Duodenal mucosa (tissue), 2 donors: Measurements from ENCODE around the gene MACROD2.

Experiments
- H3K27ac ChIP-seq: one replicate; pipeline ENCODE4 v1.7.0; 2013; ENCODE audit warnings: low read depth, low read length
- H3K27me3 ChIP-seq, 2 donors: one replicate each; pipeline ENCODE4 v1.7.0; 2013; ENCODE audit warnings: low read length in 2 of 2, control low read depth in 1 of 2; ENCODE audit not compliant: insufficient read depth in 2 of 2, control insufficient read depth in 1 of 2
- H3K36me3 ChIP-seq, 2 donors: one replicate each; pipeline ENCODE4 v1.7.0; 2013; ENCODE audit warnings: low read length in 2 of 2, control low read depth in 1 of 2; ENCODE audit not compliant: insufficient read depth in 2 of 2, control insufficient read depth in 1 of 2
- H3K4me1 ChIP-seq, 2 donors: one replicate each; pipeline ENCODE4 v1.7.0; 2013; ENCODE audit warnings: low read length in 2 of 2, control low read depth in 1 of 2; ENCODE audit not compliant: insufficient read depth in 2 of 2, control insufficient read depth in 1 of 2
- H3K4me3 ChIP-seq, 2 donors: one replicate each; pipeline ENCODE4 v1.7.0; 2013; ENCODE audit warnings: low read length in 2 of 2, low read depth in 1 of 2
- H3K9ac ChIP-seq, 2 donors: one replicate each; pipeline ENCODE4 v1.7.0; 2013; ENCODE audit warnings: low read length in 2 of 2, low read depth in 1 of 2
- H3K9me3 ChIP-seq, 2 donors: one replicate each; pipeline ENCODE4 v1.7.0; 2013; ENCODE audit warnings: low read length in 2 of 2, control low read depth in 1 of 2; ENCODE audit not compliant: control insufficient read depth in 1 of 2

Gene MACROD2

GRCh38 chr20:15064741-15065140 lies 1069.4 kb downstream of the MACROD2 start:
- Histone ChIP-seq H3K27ac (no peak overlapping the region), H3K36me3 (no peaks in the 10 kb centered on the region), H3K9ac (no peak overlapping the region), H3K4me3 (no peak overlapping the region), H3K4me1 (no peaks in the 10 kb centered on the region), H3K9me3 (no peaks in the 10 kb centered on the region), H3K27me3 (no peaks in the 10 kb centered on the region)

DNA sequence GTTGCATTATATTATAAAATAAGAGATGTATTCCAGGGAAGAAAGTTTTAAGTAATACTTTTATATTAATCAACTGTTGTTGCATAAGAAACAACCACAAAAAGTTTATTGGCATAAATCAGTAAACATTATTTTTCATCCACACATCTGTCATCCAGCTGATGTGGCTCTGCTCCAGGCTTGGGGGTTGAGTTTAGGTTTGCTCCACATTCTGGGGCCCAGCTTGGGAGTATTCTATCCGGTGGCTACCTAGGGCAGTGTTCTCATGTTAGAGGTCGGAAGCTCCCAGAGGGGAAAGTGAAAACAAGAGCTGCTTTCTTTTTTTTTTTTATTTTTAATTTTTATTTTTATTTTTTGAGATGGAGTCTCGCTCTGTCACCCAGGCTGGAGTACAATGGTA lies 1070.5 kb downstream of the MACROD2 start:
- Histone ChIP-seq H3K27me3 (no peaks in the 10 kb centered on the region), H3K36me3 (no peaks in the 10 kb centered on the region), H3K9ac (no peak overlapping the region), H3K4me3 (no peak overlapping the region), H3K27ac (no peak overlapping the region), H3K4me1 (no peaks in the 10 kb centered on the region), H3K9me3 (no peaks in the 10 kb centered on the region)

GRCh38 chr20:15068486-15068885 lies 1073.2 kb downstream of the MACROD2 start:
- no peak overlapping the region for H3K9ac ChIP-seq

DNA sequence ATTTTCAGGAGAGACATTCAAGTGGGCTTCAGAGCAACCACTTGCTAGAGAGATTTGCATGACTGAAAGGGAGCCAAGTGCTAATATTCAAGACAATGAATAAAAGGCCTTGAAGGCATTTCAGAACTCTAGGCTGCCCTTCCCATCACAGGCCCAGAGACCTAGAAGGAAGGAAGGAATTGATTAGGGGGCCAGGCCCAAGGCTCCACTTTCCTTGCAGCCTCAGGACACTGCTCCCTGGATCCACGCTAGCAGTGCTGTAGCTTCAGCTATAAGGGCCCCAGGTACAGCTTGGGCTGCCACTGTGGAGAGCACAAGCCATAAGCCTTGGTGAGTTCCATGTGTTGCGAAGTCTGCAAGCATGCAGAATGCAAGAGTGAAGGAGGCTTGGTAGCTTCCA lies 1074.0 kb downstream of the MACROD2 start:
- Histone ChIP-seq H3K27me3 (no peaks in the 10 kb centered on the region), H3K27ac (no peak overlapping the region), H3K4me3 (no peak overlapping the region), H3K4me1 (no peaks in the 10 kb centered on the region), H3K9ac (no peak overlapping the region), H3K36me3 (no peaks in the 10 kb centered on the region), H3K9me3 (no peaks in the 10 kb centered on the region)

More at GRCh38 chr20:15068486-15068885, 1073.2 kb downstream of the MACROD2 start:
- no peaks in the 10 kb centered on the region for H3K4me1 ChIP-seq
- H3K27ac ChIP-seq, result no peak overlapping the region
- no peak overlapping the region for H3K4me3 ChIP-seq
- H3K36me3 ChIP-seq, result no peaks in the 10 kb centered on the region
- H3K9me3 ChIP-seq, result no peaks in the 10 kb centered on the region
- H3K27me3 ChIP-seq, result no peaks in the 10 kb centered on the region

DNA sequence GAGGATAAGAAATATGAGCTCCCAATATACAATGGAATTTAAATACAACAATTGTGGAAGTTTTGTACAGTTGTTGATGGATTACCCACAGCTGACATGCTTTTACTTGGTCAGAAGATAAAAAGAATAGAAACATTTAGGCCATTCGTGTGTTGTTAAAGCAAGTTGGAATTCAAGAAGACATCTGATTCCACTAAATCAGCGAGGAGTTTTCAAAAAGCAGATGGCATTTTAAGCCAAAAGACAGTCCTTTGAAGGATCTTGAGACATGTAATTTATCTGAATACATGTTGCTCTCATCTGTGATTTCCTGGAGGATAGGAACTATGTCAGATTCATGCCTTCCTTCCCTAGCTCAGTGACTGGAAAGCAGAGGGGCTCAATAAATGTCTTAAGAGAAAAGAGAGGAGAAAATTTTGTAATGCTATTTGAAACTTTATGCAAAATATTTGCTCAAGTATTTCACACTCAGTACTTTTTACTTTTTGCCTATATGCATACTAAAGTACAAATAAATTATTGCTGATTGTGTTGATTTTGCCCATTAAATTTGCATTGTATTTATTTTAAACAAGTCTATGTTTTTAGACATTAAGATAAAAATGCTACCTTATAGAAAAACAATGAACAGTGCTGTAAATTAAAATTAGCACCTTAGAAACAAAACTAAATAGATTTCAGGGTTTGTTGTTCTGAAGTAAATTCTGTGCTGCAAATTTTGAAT lies 1075.9 kb downstream of the MACROD2 start:
- no peak overlapping the region for H3K4me3 ChIP-seq
- no peaks in the 10 kb centered on the region for H3K9me3 ChIP-seq
- no peaks in the 10 kb centered on the region for H3K4me1 ChIP-seq
- no peak overlapping the region for H3K27ac ChIP-seq
- no peaks in the 10 kb centered on the region for H3K27me3 ChIP-seq
- no peak overlapping the region for H3K9ac ChIP-seq
- no peaks in the 10 kb centered on the region for H3K36me3 ChIP-seq

DNA sequence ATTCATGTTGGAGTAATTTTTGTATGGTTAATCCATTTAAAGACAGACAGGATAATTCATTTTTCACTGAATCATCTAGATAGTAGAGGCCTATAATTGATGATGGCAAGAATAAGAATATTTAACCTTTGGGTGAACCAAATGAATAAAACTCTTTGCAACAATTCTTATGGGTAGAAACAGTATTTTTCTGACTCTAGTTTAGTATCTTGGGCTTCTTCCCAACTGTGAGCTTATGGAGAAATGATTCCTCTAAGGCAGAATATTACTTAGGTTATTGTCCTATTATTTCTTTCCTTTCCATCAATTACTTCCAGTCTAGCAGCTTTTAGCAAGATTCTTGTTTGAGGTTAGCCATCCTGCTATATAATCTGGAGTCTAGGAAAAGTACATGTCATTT lies 1077.0 kb downstream of the MACROD2 start:
- Histone ChIP-seq H3K9ac (no peak overlapping the region), H3K36me3 (no peaks in the 10 kb centered on the region), H3K4me1 (peaks cover 0 to 6% of the 10 kb centered on the region in 2 donors), H3K27ac (no peak overlapping the region), H3K27me3 (no peaks in the 10 kb centered on the region), H3K4me3 (no peak overlapping the region), H3K9me3 (no peaks in the 10 kb centered on the region)

DNA sequence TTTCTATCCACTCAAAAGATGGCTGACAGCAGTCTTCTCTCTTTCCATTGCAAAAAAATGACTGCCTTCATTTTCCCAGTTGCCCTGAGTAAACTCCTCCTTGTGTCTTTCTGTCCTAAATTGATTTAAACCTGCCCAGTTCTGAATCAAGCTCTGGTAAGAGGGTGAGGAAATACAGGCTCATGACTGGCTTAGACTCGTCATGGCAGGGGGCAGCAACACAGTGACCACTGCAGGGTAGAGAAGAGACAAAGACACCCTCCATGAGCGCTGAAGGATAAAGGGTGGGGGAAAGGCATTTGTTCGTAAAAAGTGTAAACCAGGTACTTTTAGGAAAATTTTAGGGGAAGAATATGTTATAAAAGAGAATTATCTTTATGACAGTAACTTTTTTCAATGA lies 1080.3 kb downstream of the MACROD2 start:
- Histone ChIP-seq H3K9ac (no peak overlapping the region), H3K4me1 (peaks cover 0 to 8% of the 10 kb centered on the region in 2 donors), H3K27me3 (no peaks in the 10 kb centered on the region), H3K36me3 (no peaks in the 10 kb centered on the region), H3K9me3 (no peaks in the 10 kb centered on the region), H3K4me3 (no peak overlapping the region), H3K27ac (no peak overlapping the region)

DNA sequence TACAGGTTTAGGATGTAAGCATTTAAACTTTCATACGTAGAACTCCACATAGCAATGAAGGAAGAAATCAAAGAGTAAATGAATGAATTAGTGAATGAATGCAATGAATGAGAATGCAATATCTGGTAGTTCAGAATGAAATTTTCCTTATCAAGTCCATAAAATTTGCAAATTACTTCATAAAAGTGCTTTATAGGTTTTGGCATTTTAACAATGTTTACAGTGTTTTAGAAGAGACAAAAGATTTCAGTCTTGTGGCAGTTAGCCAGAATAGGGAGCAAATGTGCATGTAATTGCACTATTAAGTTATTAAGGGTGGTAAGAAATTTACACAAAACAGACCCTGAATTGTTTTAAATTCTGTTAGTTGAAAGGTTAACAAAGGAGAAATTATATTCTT lies 1081.5 kb downstream of the MACROD2 start:
- no peaks in the 10 kb centered on the region for H3K9me3 ChIP-seq
- no peak overlapping the region for H3K9ac ChIP-seq
- peaks cover 0 to 8% of the 10 kb centered on the region in 2 donors for H3K4me1 ChIP-seq
- no peaks in the 10 kb centered on the region for H3K27me3 ChIP-seq
- H3K4me3 ChIP-seq, result no peak overlapping the region
- no peaks in the 10 kb centered on the region for H3K36me3 ChIP-seq
- H3K27ac ChIP-seq, result no peak overlapping the region

DNA sequence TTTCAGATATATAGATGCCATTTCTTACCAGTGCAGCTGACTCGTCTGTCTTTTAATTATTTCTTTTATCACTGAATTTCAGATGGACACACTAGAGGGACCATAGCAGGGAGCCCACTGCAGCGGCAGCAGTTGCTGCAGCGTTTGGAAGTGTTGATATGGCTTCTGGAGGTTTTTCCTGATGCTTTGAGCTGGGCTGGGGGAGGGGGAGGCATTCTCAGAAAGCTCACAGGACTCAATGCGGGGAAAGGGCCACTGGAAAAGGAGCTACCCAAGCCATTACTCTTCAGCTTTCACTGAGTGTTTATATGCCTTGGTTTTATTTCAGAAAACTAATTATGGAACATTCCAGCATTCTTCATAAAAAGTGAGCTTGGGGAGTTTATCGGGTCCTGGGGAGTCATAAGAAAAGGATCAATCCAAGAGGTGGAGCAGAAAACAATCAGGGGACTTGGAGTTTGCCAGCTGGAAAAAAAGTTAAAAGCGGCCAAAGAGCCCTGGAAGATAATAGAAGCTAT lies 1082.5 kb downstream of the MACROD2 start:
- no peak overlapping the region for H3K9ac ChIP-seq
- no peaks in the 10 kb centered on the region for H3K36me3 ChIP-seq
- no peak overlapping the region for H3K4me3 ChIP-seq
- H3K27ac ChIP-seq, result no peak overlapping the region
- H3K27me3 ChIP-seq, result no peaks in the 10 kb centered on the region
- H3K4me1 ChIP-seq, result peaks cover 0 to 8% of the 10 kb centered on the region in 2 donors
- no peaks in the 10 kb centered on the region for H3K9me3 ChIP-seq

GRCh38 chr20:15079594-15080340 lies 1084.5 kb downstream of the MACROD2 start:
- Histone ChIP-seq H3K4me3 (no peak overlapping the region), H3K9me3 (no peaks in the 10 kb centered on the region), H3K9ac (no peak overlapping the region), H3K36me3 (no peaks in the 10 kb centered on the region), H3K27me3 (no peaks in the 10 kb centered on the region), H3K4me1 (peaks cover 0 to 8% of the 10 kb centered on the region in 2 donors), H3K27ac (no peak overlapping the region)
